Calu3 (cell line): ENCODE results near the gene OSBP2. TPM values are rescaled to one million over a fixed set of nuclear protein-coding genes. Genes with fewer than 3 reads are reported as not detected.

Experiments
- BruUV-seq: library from RNA; stranded (reverse); fragments of 400-500 nt; replicated peaks from 2 replicates; lab custom pipeline; 2021; lab: Mats Ljungman, UMichigan
- CTCF ChIA-PET: fragments of 300-600 bp; sonication (Branson Sonifier 250); formaldehyde crosslinking; loops from one replicate; lab custom pipeline; 2022; ENCODE audit warnings: antibody characterized with exemption; lab: Charles Lee
- DNase-seq: peaks from one replicate; pipeline ENCODE4 v3.0.0; 2022
- H3K27ac Mint-ChIP-seq: one replicate; pipeline ENCODE4 v1.8.0; 2022; ENCODE audit warnings: mixed read lengths; ENCODE audit not compliant: unreplicated experiment
- H3K27me3 Mint-ChIP-seq: one replicate; pipeline ENCODE4 v1.8.0; 2022; ENCODE audit warnings: mixed read lengths; ENCODE audit not compliant: unreplicated experiment
- H3K36me3 Mint-ChIP-seq: one replicate; pipeline ENCODE4 v1.8.0; 2022; ENCODE audit warnings: mild to moderate bottlenecking, moderate library complexity, mixed read lengths; ENCODE audit not compliant: insufficient read depth, unreplicated experiment
- H3K4me1 Mint-ChIP-seq: one replicate; pipeline ENCODE4 v1.8.0; 2022; ENCODE audit warnings: mild to moderate bottlenecking, low read depth, mixed read lengths; ENCODE audit not compliant: unreplicated experiment
- H3K4me3 Mint-ChIP-seq: one replicate; pipeline ENCODE4 v1.8.0; 2022; ENCODE audit warnings: mild to moderate bottlenecking, low read depth, moderate library complexity, mixed read lengths; ENCODE audit not compliant: unreplicated experiment
- H3K9me3 Mint-ChIP-seq: one replicate; pipeline ENCODE4 v1.8.0; 2022; ENCODE audit warnings: low read depth, mixed read lengths; ENCODE audit not compliant: unreplicated experiment
- intact Hi-C: fragments of 100-400 bp; cut with micrococcal nuclease; formaldehyde crosslinking; loops from one replicate; pipeline ENCODE4 v1.10.0; 2022; ENCODE audit not compliant: unreplicated experiment
- total RNA-seq: library from RNA; stranded (reverse); gene quantifications from 2 replicates; pipeline ENCODE4 v1.2.3, GENCODE V29; 2022
- TF ChIP-seq, protein P1 (sequence below): fragments of 200-600 bp; IDR thresholded peaks from one replicate; pipeline ENCODE4 v1.8.0; 2022; ENCODE audit warnings: antibody characterized with exemption; ENCODE audit not compliant: unreplicated experiment

OSBP2 gene
- total RNA-seq, 1 experiment from 2014 or later, result 5.2 TPM

DNA sequence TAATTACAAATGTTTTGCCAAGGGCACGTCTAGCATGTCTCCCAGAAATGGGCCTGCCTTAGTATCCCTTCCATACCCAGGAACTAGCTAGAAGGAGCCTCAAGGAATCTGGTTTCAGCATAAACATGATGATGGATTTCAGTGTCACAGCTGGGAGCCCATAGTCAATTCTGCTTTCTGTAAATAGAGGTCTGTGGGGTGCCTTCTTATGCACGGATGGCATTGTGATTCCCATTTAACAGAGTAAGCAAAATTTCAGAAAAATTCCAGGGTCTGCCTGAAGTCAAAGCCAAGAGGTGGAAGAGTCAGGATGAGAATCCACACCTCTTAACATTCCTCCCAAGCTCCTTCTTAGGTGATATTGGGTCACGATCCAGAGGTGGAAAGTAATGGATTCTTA lies 39.1 kb upstream of the OSBP2 start:
- no TSS peak for BruUV-seq
- Mint-ChIP-seq H3K9me3 (no peaks in the 10 kb centered on the region), H3K36me3 (no peaks in the 10 kb centered on the region), H3K27me3 (no peaks in the 10 kb centered on the region), H3K4me3 (no peak overlapping the region), H3K4me1 (no peaks in the 10 kb centered on the region), H3K27ac (no peak overlapping the region)
- intact Hi-C loops, result no loop called here
- TF ChIP-seq, protein P1, sequence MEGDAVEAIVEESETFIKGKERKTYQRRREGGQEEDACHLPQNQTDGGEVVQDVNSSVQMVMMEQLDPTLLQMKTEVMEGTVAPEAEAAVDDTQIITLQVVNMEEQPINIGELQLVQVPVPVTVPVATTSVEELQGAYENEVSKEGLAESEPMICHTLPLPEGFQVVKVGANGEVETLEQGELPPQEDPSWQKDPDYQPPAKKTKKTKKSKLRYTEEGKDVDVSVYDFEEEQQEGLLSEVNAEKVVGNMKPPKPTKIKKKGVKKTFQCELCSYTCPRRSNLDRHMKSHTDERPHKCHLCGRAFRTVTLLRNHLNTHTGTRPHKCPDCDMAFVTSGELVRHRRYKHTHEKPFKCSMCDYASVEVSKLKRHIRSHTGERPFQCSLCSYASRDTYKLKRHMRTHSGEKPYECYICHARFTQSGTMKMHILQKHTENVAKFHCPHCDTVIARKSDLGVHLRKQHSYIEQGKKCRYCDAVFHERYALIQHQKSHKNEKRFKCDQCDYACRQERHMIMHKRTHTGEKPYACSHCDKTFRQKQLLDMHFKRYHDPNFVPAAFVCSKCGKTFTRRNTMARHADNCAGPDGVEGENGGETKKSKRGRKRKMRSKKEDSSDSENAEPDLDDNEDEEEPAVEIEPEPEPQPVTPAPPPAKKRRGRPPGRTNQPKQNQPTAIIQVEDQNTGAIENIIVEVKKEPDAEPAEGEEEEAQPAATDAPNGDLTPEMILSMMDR, result no peak
- CTCF ChIA-PET, result no interaction called here
- no peak for DNase-seq

DNA sequence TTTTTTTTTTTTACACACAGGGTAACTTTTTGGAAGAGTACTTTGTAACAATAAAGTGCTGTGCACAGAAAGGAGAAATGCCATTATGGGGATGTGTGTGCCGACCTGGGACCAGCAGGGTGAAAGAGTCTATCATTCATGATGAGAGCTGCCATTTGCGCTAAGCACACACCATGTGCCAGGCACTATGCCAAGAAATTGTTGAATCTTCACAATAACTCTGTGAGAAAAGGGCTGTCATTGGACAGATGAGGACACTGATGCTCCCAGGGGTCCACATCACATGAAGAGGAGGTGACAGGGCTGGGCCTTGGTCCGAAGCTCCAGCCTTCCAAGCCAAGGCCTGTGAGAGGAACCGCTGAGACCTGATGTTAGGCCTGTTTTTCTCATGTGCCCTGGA lies 32.6 kb upstream of the OSBP2 start:
- H3K27me3 Mint-ChIP-seq, result no peaks in the 10 kb centered on the region
- H3K4me1 Mint-ChIP-seq, result peaks cover 8% of the 10 kb centered on the region
- H3K4me3 Mint-ChIP-seq, result no peak overlapping the region
- intact Hi-C loops, result no loop called here
- no peak overlapping the region for H3K27ac Mint-ChIP-seq
- no TSS peak for BruUV-seq
- TF ChIP-seq, protein P1, result no peak
- no peaks in the 10 kb centered on the region for H3K9me3 Mint-ChIP-seq
- no peak for DNase-seq
- H3K36me3 Mint-ChIP-seq, result peaks cover 8% of the 10 kb centered on the region
- CTCF ChIA-PET, result no interaction called here

DNA sequence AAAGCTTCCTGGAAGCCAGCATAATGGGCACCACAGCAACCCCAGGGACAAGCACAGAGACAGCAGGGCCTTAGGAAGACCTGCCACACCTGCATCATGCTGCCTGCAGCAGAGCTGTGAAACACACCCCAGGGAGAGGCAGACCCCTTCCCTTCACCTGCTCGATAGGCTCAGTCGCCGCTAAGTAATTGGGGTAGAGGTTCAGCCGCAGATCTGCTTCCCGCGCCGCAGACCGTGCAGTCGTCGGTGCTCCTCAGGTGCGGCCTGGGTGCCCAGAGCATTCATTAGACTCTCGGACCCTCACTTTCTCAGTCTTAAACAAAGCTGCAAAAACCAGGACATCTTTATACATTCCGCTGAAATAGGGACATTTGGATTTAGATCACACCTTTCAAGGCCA lies 29.9 kb upstream of the OSBP2 start:
- no peak overlapping the region for H3K27ac Mint-ChIP-seq
- BruUV-seq, result no TSS peak
- peaks cover 11% of the 10 kb centered on the region for H3K27me3 Mint-ChIP-seq
- intact Hi-C loops, result no loop called here
- peaks cover 19% of the 10 kb centered on the region for H3K4me1 Mint-ChIP-seq
- no peak overlapping the region for H3K4me3 Mint-ChIP-seq
- TF ChIP-seq, protein P1, result no peak
- H3K9me3 Mint-ChIP-seq, result no peaks in the 10 kb centered on the region
- CTCF ChIA-PET, result no interaction called here
- no peak for DNase-seq
- peaks cover 27% of the 10 kb centered on the region for H3K36me3 Mint-ChIP-seq

DNA sequence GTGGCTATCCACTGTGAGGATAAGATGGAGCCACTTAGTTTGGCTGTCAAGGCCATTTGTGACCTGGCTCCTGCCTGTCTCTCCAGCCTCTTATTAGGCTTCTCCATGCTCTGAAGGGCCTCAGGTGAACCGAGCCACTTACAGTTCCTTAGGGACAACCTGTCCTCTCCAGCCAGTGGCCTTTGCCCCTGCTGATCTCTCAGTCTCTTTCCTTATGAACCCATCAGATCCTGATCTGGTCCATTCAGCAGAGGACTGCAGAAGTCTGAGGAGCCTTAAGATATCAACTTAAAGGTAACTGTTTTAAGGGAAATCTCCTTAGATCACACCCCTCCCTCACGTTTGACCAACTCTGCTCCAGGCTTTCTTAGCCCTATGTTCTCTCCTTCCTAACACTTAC lies 29.4 kb upstream of the OSBP2 start:
- Mint-ChIP-seq H3K36me3 (peaks cover 27% of the 10 kb centered on the region), H3K4me1 (peaks cover 19% of the 10 kb centered on the region), H3K27ac (no peak overlapping the region), H3K9me3 (no peaks in the 10 kb centered on the region), H3K4me3 (no peak overlapping the region), H3K27me3 (peaks cover 11% of the 10 kb centered on the region)
- TF ChIP-seq, protein P1, result no peak
- intact Hi-C loops, result no loop called here
- CTCF ChIA-PET, result no interaction called here
- DNase-seq, result no peak
- no TSS peak for BruUV-seq
